Neutrophil (primary cell): ENCODE results near the gene GALNT10.

Experiments used
- H3K27ac ChIP-seq: fragments of 200-600 bp; sonication (generic); 2 replicates; pipeline ENCODE4 v1.5.1; 2016; ENCODE audit warnings: mild to moderate bottlenecking, moderate library complexity
- H3K27me3 ChIP-seq: fragments of 200-600 bp; sonication (generic); 2 replicates; pipeline ENCODE4 v1.6.0; 2016; ENCODE audit warnings: mild to moderate bottlenecking
- H3K36me3 ChIP-seq: fragments of 200-600 bp; sonication (generic); 2 replicates; pipeline ENCODE4 v1.5.1; 2017
- H3K4me1 ChIP-seq, 2 experiments: fragments of 200-600 bp in 1 of 2; sonication (generic) in 1 of 2; 1 replicate in 1 of 2; 2 replicates in 1 of 2; pipeline versions ENCODE4 v1.5.1 to v1.6.1; 2013 to 2016; ENCODE audit warnings: low read depth in 1 of 2, low read length in 1 of 2, mild to moderate bottlenecking in 1 of 2, moderate library complexity in 1 of 2; ENCODE audit not compliant: control insufficient read depth in 1 of 2, insufficient read depth in 1 of 2
- H3K4me3 ChIP-seq, 2 experiments: fragments of 200-600 bp in 1 of 2; sonication (generic) in 1 of 2; 1 replicate in 1 of 2; 2 replicates in 1 of 2; pipeline ENCODE4 v1.5.1; 2013 to 2016; ENCODE audit warnings: low read depth in 1 of 2, low read length in 1 of 2, mild to moderate bottlenecking in 1 of 2, moderate library complexity in 1 of 2
- H3K9me3 ChIP-seq: fragments of 200-600 bp; sonication (generic); 2 replicates; pipeline ENCODE4 v1.5.1; 2016
- CTCF ChIP-seq: fragments of 200-600 bp; sonication (generic); IDR thresholded peaks from 2 replicates; pipeline ENCODE4 v1.5.1; 2016; ENCODE audit warnings: antibody characterized with exemption

Gene GALNT10

GRCh38 chr5:154190595-154191304 is at the start of gene GALNT10:
Gene GALNT10 (plus strand): TSS chr5:154190733. CDS start chr5:154190867, 134 bp downstream.
- Histone ChIP-seq H3K9me3 (no peaks in the 10 kb centered on the region), H3K4me1 (peaks cover 24 to 25% of the 10 kb centered on the region in 2 experiments), H3K27me3 (peaks cover 16% of the 10 kb centered on the region), H3K27ac (peak within 1 kb of the TSS; percentile 72), H3K36me3 (peaks cover 14% of the 10 kb centered on the region), H3K4me3 (peak within 1 kb of the TSS; percentile 90 to 91)
- no peak for TF ChIP-seq CTCF

GRCh38 chr5:154141745-154142221 is 48.8 kb upstream of the GALNT10 start:
- Histone ChIP-seq H3K27me3 (peaks cover 8% of the 10 kb centered on the region), H3K27ac (no peak overlapping the region), H3K4me3 (no peak overlapping the region), H3K36me3 (no peaks in the 10 kb centered on the region), H3K4me1 (no peaks in the 10 kb centered on the region), H3K9me3 (no peaks in the 10 kb centered on the region)
- no peak for TF ChIP-seq CTCF

GRCh38 chr5:154143211-154143641 is 47.3 kb upstream of the GALNT10 start:
- H3K36me3 ChIP-seq: no peaks in the 10 kb centered on the region
- no peak for TF ChIP-seq CTCF
- H3K27ac ChIP-seq: no peak overlapping the region
- no peaks in the 10 kb centered on the region for H3K4me1 ChIP-seq
- no peak overlapping the region for H3K4me3 ChIP-seq
- peaks cover 8% of the 10 kb centered on the region for H3K27me3 ChIP-seq
- no peaks in the 10 kb centered on the region for H3K9me3 ChIP-seq

GRCh38 chr5:154145268-154145667 is 45.3 kb upstream of the GALNT10 start:
- Histone ChIP-seq H3K36me3 (no peaks in the 10 kb centered on the region), H3K9me3 (no peaks in the 10 kb centered on the region), H3K27ac (no peak overlapping the region), H3K27me3 (peaks cover 8% of the 10 kb centered on the region), H3K4me3 (no peak overlapping the region), H3K4me1 (no peaks in the 10 kb centered on the region)
- no peak for TF ChIP-seq CTCF

GRCh38 chr5:154146409-154146808 is 44.1 kb upstream of the GALNT10 start:
- no peaks in the 10 kb centered on the region for H3K9me3 ChIP-seq
- H3K4me3 ChIP-seq: no peak overlapping the region
- no peaks in the 10 kb centered on the region for H3K4me1 ChIP-seq
- peaks cover 8% of the 10 kb centered on the region for H3K27me3 ChIP-seq
- TF ChIP-seq CTCF: no peak
- H3K36me3 ChIP-seq: no peaks in the 10 kb centered on the region
- H3K27ac ChIP-seq: no peak overlapping the region
